ENCODE measurements around the gene TEFM.

The TEFM gene

DNA sequence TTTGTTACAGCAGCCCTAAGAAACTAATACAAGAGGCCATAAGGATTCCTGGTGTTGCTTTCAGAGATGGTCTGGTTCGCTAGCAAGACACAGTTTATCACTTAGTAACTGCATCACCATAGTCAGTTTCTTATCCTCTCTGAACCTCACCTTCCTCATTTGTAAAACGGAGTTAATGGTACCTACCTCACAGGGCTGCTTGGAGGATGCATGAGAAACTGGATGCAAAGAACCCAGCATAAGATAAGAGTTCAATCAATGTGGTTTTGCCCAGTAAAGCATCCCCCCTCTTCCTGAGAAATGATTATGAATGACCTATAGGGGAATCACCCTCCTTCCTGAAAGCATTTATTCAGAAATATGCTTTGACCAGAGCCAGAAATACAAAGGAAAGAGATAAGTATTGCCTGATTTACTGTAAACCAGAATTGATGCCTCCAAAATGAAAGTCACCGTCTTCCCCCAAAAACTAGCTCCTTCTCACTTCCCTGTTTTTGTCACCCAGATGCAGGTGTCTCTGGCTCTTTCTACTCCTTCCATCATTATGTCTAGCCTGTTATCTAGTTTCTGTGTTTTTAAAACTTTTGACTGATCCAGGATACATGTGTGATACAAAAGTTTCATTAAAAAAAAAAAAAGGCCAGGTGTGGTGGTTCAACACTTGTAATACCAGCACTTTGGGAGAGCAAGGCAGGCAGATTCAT, 2.8 kb upstream of the TEFM start:
- CTCF ChIA-PET: no interaction called here
- Mint-ChIP-seq H3K27ac (no peak overlapping the region), H3K4me3 (no peak overlapping the region), H3K36me3 (peaks cover 5% of the 10 kb centered on the region), H3K27me3 (no peaks in the 10 kb centered on the region), H3K4me1 (peaks cover 28% of the 10 kb centered on the region), H3K9me3 (no peaks in the 10 kb centered on the region)
- no peak for DNase-seq

DNA sequence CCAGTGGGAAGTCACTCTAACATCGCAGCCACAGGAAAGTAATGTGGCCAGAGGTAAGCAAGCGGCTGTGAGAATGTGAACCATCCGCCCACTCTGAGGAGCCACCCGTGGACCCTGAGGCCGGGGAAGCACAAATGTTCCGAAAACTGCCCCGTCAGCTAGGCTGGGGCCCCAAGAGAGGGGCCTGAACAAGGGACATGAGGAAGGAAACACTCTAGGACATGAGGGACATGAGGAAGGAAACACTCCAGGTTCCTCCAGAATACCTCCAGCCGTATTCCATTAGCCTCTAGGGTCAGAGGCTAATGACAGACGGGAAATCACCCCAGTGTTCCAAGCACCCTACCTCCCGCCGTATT, 317 bp downstream of the TEFM start:
- peaks cover 40% of the 10 kb centered on the region for H3K4me1 Mint-ChIP-seq
- CTCF ChIA-PET: no interaction called here
- H3K27me3 Mint-ChIP-seq: no peaks in the 10 kb centered on the region
- peak; percentile 25 for DNase-seq
- peak overlapping the region; percentile 98 for H3K4me3 Mint-ChIP-seq
- H3K27ac Mint-ChIP-seq: peak overlapping the region; percentile 88
- H3K9me3 Mint-ChIP-seq: no peaks in the 10 kb centered on the region
- peaks cover 14% of the 10 kb centered on the region for H3K36me3 Mint-ChIP-seq

DNA sequence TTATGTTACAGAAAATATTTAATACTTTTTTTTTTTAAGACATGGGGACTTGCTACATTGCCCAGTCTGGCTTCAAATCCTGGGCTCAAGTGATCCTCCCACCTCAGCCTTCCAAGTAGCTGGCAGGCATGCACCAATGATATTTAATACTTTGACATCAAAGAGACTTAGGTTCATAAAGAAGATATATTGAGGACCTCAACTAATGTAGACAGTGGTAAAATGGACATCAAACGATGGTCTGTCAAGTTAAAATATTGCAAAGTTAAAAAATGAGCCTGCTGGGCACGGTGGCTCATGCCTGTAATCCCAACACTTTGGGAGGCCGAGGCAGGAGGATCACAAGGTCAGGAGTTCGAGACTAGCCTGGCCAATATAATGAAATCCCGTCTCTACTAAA, 8.7 kb downstream of the TEFM start:
- H3K27ac Mint-ChIP-seq: no peak overlapping the region
- H3K27me3 Mint-ChIP-seq: no peaks in the 10 kb centered on the region
- no peak for DNase-seq
- H3K4me3 Mint-ChIP-seq: no peak overlapping the region
- no peaks in the 10 kb centered on the region for H3K9me3 Mint-ChIP-seq
- CTCF ChIA-PET: interaction anchor here (1.0 kb wide), 1 partner anchor 164 kb away, joined by 3 read pairs; no protein-coding TSS in a partner anchor
- peaks cover 26% of the 10 kb centered on the region for H3K36me3 Mint-ChIP-seq
- peaks cover 6% of the 10 kb centered on the region for H3K4me1 Mint-ChIP-seq

DNA sequence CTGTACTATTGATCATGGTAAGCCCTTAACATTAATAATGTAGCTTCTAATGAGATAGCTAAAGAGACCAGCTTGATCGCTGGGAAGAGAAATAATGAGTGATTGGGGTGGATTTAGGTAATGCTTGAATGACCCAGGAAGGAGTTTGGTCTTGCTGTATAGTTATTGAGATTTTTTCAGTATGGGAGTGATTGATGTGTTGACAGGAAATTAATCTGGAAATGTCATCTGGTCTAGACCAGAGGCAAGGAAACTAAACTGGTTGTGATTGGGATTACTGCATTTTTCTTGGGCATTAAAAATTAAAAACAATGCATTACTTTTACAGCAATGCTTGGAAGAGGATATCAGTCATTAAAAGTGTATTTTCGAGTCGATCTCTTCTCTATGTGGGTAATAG, 11.8 kb downstream of the TEFM start:
- CTCF ChIA-PET: interaction anchor here (0.7 kb wide), 1 partner anchor 549 kb away, joined by 3 read pairs; no protein-coding TSS in a partner anchor
- no peak for DNase-seq
- no peaks in the 10 kb centered on the region for H3K4me1 Mint-ChIP-seq
- peak overlapping the region; percentile 12 for H3K27ac Mint-ChIP-seq
- H3K4me3 Mint-ChIP-seq: no peak overlapping the region
- no peaks in the 10 kb centered on the region for H3K27me3 Mint-ChIP-seq
- H3K36me3 Mint-ChIP-seq: peaks cover 26% of the 10 kb centered on the region
- H3K9me3 Mint-ChIP-seq: no peaks in the 10 kb centered on the region

DNA sequence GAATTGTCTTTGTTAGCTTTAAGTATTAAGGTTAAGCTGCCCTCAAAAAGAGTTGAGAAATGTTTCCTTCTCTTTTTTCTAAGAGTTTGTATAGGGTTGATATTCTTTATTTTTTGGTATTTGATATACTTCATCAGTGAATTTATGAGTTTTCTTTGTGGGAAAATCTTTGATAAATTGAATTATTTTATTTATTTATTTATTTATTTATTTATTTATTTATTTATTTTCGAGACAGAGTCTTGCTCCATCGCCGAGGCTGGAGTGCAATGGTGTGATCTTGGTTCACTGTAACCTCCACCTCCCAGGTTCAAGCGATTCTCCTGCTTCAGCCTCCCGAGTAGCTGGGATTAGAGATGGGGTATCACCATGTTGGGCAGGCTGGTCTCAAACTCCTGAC, 19.9 kb downstream of the TEFM start:
- no peak for DNase-seq
- H3K4me1 Mint-ChIP-seq: no peaks in the 10 kb centered on the region
- H3K4me3 Mint-ChIP-seq: no peak overlapping the region
- peaks cover 20% of the 10 kb centered on the region for H3K36me3 Mint-ChIP-seq
- H3K9me3 Mint-ChIP-seq: no peaks in the 10 kb centered on the region
- H3K27ac Mint-ChIP-seq: no peak overlapping the region
- H3K27me3 Mint-ChIP-seq: no peaks in the 10 kb centered on the region
- CTCF ChIA-PET: interaction anchor here (1.2 kb wide), 1 partner anchor 14 kb away, joined by 3 read pairs; no protein-coding TSS in a partner anchor

DNA sequence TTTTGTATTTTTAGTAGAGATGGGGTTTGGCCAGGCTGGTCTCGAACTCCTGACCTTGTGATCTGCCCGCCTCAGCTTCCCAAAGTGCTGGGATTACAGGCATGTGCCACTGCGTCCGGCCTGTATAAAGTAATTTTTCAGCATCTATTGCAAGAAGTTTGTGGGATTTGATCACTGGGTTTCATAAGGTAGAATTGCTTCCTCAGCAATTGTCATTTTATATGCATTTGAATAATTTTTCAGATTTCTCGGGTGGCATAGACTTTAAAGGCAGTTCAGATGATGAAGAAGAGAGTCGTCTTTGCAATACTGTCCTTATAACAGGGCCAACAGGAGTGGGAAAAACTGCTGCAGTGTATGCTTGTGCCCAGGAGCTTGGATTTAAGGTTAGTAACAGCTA, 37.0 kb downstream of the TEFM start:
- Mint-ChIP-seq H3K4me3 (no peak overlapping the region), H3K36me3 (peaks cover 38% of the 10 kb centered on the region), H3K9me3 (no peaks in the 10 kb centered on the region), H3K4me1 (no peaks in the 10 kb centered on the region), H3K27ac (no peak overlapping the region), H3K27me3 (no peaks in the 10 kb centered on the region)
- CTCF ChIA-PET: no interaction called here
- no peak for DNase-seq

DNA sequence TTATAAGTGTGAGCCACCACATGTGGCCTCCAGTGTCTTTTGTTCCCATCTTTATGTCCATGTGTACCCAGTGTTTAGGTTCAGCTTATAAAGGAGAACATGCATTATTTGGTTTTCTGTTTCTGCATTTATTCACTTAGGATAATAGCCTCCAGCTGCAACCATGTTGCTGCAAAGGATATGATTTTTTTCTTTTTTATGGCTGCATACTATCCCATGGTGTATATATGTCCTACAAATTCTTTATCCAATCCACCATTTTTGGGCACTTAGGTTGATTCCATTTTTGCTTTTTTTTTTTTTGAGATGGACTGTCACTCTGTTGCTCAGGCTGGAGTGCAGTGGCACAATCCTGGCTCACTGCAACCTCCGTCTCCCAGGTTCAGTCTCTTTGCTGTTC, 41.4 kb downstream of the TEFM start:
- H3K9me3 Mint-ChIP-seq: no peaks in the 10 kb centered on the region

DNA sequence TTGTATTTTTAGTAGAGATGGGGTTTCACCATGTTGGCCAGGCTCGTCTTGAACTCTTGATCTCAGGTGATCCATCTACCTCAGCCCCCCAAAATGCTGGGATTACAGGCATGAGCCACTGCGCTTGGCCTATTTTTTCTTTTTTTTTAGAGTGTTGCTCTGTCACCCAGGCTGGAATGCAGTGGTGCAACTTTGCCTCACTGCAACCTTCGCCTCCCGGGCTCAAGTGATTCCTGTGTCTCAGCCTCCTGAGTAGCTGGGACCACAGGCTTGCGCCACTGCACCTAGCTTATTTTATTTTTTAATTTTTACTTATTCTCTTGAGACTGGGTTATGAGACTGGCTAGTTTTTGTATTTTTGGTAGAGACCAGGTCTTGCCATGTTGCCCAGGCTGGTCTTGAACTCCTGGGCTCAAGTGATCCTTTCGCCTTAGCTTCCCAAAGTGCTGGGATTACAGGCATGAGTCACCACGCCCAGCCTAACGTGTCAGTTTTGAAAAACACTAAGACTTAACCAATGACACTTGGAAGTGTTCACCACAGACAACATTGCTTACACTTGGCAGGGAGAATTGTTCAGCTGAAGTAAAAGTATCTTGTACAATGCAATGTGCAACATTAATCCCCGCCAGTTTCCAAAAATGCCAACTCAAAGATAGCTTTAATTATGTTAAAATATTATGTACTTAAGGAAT, 47.3 kb downstream of the TEFM start:
- Mint-ChIP-seq H3K27me3 (no peaks in the 10 kb centered on the region), H3K27ac (no peak overlapping the region), H3K4me1 (no peaks in the 10 kb centered on the region), H3K4me3 (no peak overlapping the region), H3K9me3 (no peaks in the 10 kb centered on the region), H3K36me3 (peaks cover 35% of the 10 kb centered on the region)
- no peak for DNase-seq
- CTCF ChIA-PET: interaction anchor here (1.0 kb wide), 1 partner anchor 754 kb away, joined by 3 read pairs; no protein-coding TSS in a partner anchor

More for the DNA sequence above, 41.4 kb downstream of the TEFM start:
- peaks cover 41% of the 10 kb centered on the region for H3K36me3 Mint-ChIP-seq
- no peaks in the 10 kb centered on the region for H3K27me3 Mint-ChIP-seq
- H3K4me3 Mint-ChIP-seq: no peak overlapping the region
- H3K4me1 Mint-ChIP-seq: no peaks in the 10 kb centered on the region
- H3K27ac Mint-ChIP-seq: no peak overlapping the region
- CTCF ChIA-PET: no interaction called here
- DNase-seq: no peak

DNA sequence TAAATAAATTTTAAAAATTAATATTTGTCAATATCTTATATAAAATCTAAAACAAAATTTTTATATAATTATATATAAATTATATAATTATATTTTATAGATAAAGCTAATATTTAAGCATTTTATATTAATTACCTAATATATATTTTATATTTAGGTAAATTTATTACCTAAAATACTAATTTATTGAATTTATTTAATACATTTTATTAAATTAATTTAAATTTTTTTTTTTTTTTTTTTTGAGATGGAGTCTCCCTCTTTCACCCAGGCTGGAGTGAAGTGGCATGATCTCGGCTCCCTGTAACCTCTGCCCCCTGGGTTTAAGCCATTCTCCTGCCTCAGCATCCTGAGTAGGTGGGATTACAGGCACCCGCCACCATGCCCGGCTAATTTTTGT, 51.9 kb downstream of the TEFM start:
- CTCF ChIA-PET: no interaction called here
- no peak overlapping the region for H3K4me3 Mint-ChIP-seq
- no peaks in the 10 kb centered on the region for H3K4me1 Mint-ChIP-seq
- no peak for DNase-seq
- H3K9me3 Mint-ChIP-seq: no peaks in the 10 kb centered on the region
- H3K27ac Mint-ChIP-seq: no peak overlapping the region
- H3K27me3 Mint-ChIP-seq: no peaks in the 10 kb centered on the region
- peaks cover 41% of the 10 kb centered on the region for H3K36me3 Mint-ChIP-seq

Measured in activated naive CD4-positive, alpha-beta T cell treated with anti-CD3 and anti-CD28 coated beads, Interleukin-2, amount 10 ng/mL, durations not matched to agents 7 days and 5 days (primary cell).